Measurements from ENCODE around the gene CHRNA7.

CHRNA7 gene

DNA sequence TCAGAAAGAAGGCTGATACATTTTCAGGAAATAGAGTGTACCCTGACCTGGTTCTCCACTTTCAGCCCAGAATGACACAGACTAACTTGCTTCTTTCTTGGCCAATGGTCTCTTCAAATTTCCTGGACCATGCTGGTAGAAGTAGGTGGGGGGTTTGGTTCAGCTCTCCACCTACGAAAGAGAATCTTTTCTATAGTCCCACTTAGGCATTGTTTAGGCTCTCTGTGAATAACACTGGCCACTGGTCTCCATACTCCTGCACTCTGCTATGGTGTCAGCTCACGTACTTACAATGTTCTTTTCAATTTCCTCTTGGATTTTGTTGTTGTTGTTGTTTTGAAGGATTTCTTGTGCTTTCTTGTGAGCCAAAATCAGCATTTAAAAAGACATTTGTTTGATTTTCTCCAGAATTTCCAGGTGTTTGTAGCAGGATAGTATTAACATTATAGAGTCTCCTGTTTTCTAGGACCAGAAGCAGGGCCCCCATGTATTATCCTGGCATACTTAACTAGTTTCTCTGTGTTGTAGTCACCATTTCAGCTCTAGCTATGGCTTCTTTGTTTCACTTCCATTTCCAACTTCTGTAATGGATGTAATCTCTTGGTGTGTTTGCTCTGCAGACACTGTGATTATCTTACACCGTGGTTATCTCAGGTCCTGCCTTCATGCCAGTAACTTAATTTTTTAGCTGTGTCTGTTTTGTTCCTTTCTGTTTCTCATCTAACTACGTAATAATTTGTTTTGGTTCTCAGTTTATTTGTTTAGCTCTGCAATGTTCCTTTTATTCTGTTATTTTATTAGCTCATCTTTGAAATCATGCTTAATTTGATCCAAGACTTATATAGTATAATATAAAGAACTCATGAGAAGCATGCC lies 61.4 kb downstream of the CHRNA7 start:
- no peak for DNase-seq

DNA sequence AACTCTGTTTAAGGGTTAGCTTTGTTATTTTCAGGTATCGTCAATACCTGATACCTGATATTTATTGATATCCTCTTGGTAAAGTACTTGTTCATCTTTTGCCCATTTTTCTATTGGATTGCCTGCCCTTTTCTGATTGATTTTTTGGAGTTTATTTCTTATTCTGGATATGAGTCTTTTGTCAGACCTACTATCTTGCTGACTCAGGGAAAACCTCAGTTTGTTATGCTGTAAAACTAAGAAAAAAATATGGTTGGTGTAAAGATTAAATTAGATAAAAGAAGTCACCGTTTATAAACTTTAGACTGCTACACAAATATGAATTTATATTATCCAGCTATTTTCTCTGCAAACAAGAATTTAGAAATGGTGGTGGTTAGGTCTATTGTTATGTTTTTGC lies 65.9 kb downstream of the CHRNA7 start:
- no peak for DNase-seq

DNA sequence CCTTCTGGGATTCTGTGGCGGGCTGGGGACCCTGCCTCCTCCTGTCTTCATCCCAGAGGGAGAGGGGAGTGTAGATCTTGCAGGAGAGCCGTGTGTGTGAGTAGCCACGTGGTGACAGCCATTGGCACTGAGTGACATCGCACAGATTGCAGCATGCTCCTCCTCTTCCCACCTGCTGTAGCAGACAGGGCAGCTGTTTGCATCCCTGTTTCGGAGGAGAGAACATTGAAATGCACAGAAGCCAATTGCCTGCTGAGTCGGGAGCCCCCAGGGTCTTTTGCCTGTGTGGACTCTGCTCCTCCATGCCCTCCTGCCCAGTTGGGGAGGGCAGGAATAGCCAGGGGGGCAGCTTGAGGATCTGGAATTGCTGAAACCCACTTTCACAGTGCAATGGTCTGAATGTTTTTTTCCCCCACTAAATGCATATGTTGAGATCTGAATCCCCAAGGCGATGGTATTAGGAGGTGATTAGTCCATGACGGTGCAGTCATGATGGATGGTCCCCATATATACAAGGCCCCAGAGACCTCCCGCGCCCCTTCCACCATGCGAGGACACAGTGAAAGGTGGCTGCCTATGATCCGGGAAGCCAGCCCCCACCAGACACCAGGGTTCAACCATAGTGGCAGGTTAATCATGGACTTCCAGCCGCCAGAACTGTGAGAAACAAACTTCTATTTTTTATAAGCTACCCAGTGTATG lies 66.8 kb downstream of the CHRNA7 start:
- no peak for DNase-seq

DNA sequence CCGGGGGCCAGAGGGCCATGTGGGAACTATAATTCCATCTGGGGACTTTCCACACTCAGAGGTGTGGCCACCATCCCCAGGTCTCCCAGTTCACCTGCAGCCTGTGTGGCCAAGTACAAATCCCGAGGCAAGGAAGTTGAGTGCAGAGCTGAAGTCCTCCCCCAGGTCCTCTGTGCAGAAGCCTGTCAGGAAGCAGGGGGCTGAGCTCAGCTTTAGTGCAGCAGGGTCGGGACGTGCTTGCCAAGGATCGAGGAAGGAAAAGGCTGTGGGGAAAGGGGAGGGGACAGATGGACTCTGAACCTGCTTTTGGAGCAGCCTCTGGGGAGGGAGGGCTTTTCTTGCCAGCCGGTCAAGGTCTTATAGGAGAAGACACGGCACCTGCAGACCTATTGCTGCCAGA lies 67.7 kb downstream of the CHRNA7 start:
- DNase-seq, result no peak

DNA sequence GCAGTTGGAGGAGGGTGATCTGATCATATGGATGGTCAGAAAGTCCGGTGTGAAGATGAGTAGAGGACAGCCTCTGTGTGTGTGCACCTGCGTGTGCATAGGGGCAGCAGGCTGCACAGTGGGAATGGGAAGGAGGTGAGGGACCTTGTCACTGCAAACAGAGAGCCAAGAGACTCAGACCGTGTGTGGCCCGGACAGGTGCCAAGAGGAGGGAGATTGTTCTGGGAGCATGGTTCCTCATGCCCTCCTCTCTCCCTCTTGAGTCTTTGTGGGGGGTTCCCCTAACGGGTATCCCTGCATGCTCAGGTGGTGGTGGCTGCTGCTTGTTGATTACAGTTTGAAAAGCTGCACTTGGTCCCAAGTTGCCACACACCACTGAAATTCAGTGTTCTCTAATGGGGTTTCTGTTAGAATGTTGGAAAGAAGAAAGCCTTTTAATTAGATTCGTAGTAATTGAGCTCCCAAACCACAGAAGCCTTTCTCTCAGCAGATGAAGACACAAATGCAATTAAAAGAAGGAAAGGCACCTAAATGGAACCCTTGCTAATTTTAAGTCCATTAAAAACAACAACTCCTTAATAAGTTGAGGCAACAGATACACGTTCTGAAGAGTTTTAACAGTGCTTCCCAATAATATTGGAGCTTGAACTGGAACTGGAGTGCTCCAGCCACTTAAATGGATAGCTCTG lies 68.9 kb downstream of the CHRNA7 start:
- DNase-seq, result no peak

DNA sequence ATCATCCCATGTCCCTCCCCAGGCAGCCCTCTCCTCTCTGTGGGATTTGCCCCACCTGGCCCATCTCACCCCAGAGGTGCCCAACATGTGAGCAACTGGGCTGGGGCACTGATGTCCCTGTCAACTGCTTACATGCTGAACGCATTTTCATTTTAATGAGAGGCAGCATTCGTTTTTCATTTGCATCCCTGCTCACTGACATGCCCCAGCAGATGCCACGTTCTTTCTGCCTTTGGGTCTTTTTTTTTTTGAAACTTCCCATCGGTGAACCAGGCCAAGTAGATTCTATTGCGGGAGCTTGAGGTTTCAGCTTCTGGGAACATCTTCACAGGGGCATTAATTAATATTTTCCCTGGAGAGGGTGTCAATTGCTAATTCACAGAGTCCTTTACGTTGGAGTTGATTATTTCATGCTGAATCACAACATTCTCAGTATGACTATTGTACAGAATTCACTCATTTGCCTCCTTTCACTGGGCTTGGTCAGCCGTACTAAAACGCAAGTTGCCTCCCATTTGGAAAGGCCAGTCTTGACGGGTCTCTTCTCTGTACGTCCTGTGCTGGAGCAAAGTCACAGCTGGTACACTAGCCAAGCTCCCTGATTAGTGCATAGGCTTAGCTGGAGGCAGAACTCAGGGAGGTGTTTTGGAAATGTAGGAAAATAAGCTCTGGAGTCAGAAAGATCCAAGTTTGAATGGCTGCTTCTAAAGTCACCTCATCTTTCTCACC lies 69.8 kb downstream of the CHRNA7 start:
- no peak for DNase-seq

DNA sequence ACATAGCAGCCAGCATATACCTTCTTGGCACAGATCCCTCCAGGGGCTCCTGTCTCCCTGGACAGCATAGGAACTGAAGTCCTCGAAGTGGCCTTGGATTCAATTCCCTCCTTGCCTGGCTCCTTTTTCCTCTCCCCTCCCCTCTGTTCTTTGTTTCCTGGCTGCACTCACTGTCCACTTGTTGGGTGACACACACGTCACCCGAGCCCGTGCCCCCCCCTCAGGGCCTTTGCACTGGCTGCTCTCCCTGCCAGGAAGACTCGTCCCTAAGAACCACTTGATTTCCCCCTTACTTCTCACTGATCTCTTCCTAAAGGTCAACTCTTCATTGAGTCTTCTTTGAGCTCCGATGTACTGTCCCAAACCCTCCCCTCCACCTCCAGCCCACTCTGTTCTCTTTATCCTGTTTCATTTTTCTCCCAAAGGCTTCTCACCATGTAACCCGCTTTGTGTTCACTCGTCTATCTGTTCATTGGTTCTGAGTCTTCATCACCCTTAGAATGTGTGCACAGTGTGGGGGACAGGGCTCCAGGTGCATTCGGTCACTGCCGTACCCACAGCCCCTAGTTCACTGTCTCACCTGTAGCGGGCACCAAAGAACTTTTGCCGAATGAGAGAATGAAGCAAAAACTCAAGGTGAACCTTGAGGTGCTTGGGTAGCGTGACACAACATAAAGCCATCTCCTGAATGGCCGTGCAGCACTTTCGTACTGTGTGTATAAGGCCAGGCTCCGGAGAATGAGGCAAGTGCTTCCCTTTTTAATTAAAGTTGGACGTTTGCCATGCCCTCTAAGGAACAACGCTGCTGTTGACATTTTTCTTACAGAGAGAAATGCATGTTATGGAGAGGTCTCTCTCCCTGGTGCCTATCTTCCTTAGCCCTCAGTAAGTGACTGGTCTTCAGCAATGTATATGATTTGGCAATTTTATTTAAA lies 74.0 kb downstream of the CHRNA7 start:
- DNase-seq, result no peak

DNA sequence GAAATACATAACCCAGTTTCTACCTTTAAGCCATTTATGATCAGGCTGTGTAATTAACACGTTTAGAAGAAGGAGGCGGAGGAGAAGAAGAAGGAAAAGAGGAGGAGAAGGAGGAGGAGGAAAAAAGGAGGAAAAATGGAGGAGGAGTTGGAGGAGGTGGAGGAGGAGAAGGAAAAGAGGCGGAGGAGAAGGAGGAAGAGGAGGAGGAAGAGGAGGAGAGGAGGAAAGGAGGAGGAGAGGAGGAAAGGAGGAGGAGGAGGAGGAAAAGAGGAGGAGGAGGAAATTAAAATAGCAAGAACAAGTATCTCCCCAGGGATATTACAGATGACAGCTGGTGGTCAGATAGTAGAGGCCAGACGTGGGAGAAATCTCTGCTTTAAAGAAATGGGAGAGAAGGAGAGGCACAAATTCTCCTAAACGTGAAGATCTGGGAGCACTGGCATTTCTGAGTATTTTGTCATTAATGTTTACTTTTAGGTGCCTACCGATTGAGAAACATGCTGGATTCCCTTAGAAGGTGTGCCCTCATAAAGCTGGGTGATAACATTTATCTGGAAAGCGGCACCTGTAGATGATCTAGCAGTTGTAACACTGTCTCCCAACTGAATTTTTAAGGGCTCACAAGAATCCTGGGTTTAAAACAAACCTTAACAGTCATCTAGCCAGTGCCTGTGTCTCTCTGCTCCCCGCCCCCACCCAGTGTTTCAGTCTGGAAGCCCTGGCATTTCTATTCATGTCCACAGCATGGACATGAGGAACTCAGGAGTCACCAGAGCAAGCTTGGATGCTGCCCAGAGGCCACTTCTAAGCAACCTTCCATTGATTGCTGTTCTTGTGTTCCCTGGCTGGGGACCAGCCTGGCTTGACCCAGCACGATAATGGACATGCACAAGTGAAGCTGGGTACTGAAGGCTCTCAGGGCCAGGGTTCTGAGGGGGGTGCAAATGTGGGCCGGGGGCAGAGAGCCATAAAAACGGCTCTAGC lies 75.2 kb downstream of the CHRNA7 start:
- no peak for DNase-seq

DNA sequence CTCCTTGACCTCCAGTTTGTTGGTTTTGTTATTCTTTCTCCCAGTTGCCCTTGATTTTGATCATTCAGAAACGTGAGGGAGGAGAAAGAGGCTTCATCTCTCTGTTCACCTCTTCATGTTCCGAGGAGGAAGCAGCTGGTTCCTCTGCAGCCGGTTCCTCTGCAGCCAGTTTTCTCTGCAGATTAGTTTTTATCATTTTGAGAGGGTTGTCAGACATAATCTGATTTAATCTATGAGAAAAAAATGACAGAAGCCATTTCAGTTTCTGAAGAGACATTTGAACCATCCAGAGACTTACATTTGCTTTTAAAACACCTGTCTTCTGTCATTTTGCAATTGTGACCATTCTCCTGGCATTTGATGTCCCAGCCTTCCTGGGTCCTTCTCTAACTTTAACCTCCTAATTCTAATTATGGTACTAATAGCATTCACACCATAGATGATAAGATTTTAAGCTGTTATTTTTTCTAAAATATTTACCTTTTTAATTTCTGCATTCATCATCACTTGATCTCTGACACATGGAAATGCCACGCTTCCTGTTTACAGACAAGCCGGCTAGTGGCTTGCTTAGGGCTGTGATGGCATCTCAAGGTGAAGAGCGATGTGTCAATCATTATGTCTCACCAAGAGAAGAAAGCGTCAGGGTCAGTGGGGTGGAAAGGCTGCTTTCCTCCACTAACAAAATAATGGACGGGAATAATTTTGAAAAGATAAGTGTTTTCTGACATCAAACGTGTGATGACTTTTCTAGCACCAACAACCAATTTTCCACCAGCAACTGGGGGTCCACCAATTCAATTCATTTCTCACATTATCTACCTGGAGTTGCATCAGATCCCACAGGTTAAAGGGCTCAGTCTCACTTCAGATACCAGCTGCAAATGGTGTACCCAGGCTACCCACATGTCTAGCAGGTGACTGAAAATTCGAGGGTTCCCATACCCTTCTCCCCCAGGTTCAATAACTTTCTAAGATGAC lies 76.4 kb downstream of the CHRNA7 start:
- DNase-seq, result no peak

DNA sequence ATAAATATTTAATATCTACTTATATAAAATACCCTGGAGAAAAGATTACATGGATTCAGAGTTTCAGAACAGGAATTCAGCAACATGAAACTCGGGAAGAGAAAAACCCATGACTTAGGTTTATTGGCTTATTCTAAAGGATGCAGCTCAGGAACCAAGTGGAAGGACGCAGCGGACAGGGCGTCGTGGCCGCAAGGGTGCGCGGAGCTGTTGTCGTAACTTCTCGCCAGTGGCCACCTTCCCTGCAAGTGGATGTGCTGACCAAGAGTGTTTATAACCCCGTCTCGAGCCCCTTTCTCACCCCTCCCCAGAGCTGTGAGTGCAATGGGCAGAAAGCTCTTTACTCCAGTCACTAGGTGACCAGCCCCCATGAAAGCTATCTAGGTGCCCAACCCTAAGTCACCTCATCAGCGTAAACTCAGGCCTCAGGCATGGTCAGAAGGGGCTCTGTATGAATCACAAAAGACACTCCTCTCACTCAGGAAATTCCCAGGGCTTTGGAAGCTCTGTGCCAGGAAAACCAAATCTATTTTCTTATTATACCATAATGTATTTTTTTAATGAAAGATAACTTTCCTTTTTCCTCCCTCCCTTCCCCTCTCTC lies 77.3 kb downstream of the CHRNA7 start:
- DNase-seq, result no peak

DNA sequence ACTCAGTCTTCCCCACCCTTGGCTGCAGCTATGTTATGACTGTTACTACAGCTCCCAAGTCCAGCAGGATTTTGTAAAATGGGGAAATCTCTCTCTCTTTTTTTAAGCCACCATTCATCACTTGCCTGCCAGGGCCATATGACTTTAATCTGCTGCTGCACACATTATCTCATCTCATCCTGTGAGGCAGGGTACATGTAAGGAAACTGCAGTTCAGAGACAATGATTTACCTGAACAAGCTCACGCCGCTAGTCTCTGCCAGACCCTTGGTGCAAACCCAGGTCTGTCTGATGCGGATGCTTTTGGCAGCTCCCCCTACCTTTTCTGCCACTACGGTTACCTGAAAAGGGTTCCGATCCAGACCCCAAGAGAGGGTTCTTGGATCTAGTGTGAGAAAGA lies 78.3 kb downstream of the CHRNA7 start:
- no peak for DNase-seq

DNA sequence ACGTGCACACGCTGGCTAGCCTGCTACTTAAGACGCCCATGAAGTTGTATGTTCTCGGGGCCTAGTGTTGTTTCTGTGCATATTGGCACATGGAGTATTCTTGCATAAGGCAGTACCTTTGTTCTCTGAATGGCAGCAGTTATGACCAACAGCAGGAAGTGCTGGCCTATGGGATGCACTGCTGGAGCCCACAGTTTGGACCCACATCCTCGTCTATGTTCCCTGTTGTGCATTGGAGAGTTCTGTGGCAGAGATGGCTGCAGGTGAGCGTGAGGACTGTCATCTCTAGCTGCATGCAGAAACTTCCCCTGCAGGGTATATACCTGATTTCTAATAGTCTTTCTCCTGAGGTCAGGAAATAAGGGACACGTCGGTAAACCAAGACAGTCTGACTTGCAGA lies 81.8 kb downstream of the CHRNA7 start:
- no peak for DNase-seq

DNA sequence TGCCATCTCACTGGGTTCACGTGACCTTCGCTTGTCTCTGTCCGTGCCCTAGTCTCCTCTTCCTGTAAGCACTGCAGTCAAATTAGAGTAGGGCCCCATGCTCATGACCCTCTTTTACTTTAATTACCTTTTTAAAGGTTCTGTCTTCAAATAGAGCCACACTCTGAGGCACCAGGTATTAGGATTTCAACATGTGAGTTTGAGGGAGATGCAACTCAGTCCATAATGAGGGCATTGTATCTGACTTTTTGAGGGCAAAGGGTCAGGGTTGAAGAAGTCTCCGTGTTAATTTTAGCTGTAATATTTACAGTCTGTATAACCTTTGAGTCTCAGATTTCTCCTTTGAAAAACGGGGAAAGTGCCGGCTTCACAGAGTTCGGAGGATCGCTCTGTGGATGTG lies 82.9 kb downstream of the CHRNA7 start:
- no peak for DNase-seq

DNA sequence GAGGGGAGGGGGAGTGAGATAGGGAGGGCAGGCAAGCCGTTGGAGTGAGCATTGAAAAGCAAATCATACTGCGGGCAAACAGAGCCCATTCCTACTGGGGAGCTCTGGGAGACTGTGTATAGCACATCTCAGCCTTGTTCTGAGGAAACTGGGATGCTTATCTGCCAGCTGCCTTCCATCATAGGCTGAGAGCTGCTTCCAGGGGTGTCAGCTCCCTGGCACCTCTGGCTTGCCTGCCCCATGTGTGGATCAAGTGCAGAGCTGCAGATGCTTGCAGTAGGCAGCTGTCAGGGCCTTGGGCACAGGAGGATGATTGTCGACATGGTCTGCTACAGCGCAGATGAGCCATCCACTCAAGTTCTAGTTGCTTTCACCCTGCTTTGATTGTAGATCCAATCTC lies 86.8 kb downstream of the CHRNA7 start:
- no peak for DNase-seq

DNA sequence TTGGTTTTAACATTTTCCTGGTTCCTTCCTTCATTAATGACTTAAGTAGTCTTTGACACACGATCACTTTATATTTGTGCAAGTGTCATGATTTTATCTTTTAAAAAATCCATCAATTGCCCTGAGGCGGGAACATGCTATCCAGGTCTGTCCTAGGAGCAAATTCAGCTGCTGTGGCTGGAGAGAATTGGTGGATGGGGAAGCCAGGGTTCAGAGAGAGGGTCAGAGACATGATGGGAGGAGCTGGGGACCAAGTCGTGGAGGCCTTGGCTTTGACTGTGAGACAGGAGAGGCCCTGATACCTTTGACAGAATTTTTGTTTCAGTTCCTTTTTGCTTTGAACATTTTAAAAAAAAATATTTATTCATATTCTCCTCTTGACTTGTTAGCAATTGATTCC lies 89.0 kb downstream of the CHRNA7 start:
- DNase-seq, result no peak

DNA sequence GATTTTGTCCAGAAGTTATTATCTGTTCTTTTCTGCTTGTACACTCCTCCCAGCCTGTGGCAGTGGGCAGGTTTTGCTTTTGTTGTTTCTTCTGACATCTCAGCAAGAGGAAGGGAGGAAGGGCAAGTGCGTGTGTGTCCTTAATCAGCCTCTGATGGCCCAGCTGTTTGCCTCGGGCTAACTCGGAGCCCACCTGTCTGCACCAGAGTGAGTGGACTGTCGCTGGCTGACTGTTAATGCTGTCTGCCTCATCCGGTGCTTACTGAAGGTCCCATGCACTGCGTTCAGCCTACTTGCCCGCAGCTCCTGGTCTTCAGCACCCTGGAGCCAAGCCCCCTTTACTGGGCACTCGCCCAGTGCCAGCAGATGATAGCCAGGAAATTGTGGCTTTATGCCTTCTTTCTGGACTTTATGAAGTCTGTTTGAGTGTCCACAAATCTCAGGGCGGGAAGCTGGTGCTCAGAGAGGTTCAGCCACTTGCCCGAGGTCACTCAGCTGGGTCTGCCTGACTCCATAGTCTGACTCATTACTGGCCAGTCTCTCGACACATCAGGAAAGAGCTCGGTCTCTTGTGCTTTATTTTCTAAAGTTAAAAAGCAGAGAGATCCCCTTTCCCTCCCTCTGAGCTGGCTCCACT lies 89.5 kb downstream of the CHRNA7 start:
- no peak for DNase-seq

DNA sequence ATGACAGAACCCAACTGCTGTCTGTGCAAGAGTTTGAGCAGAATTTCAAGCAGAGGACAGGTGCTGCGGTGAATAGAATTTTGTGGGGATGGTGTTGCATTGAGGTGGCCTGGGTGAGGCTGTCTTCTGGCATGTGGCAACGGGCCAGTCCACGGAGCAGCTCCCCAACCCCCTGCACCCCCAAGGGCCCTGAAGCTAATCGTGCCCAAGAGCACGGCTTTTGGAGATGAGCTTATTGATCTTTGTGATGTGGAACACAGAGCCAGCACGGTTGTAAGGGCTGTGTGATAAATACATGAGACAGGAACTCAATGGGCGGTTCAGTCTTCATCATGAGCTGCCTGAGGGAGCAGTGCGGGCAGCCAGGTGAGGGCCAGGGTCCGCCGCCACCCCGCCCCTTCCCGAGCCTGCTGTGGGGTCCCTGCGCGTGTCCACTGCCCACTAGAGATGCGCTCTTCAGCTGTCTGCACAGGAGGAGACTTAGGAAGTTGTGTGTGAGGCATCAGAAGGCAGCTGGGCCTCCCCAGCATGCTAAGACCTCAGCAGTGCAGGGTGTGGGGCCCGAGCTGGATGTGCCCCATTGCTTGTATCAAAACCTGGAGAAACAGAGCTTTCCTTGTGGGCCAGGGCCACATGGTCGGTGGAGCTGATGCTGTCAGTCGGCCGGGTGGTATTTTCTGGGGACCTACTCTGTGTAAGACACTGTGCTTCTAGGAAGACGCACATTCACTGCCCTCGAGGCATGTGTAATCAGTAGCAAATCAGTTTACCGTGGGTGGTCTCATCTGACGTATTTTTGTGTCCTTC lies 90.5 kb downstream of the CHRNA7 start:
- DNase-seq, result no peak

DNA sequence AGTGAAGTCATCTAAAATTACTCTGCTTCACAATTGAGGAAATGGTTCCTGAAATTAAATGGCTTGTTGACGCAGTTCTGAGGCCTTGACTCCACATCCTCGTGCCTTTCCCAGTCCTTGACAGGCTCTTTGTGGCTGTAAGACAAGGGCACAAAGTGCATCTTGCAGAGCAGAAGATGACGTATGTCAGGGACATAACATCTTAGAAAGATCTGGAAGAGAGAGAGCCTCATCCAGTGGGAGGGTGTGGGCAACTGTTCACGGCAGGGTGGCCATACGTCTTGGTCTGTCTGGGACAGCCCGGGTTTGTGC lies 91.0 kb downstream of the CHRNA7 start:
- DNase-seq, result no peak

All from stimulated activated CD4-positive, alpha-beta T cell treated with anti-CD3 and anti-CD28 coated beads, Interleukin-15, amount 100 ng/mL, for 24 hours (primary cell).